Uterus (tissue), 2 donors: ENCODE data around the gene EFTUD2.

Source experiments
- CTCF ChIP-seq, 4 experiments: fragments of 200-600 bp in 2 of 4; fragments of 450-650 bp in 2 of 4; sonication (generic) in 2 of 4; IDR thresholded peaks; one replicate each; pipeline ENCODE4 v1.5.1; 2016 to 2019; ENCODE audit warnings: antibody characterized with exemption in 4 of 4, mild to moderate bottlenecking in 2 of 4, moderate library complexity in 1 of 4
- POLR2A ChIP-seq, 2 donors: fragments of 450-650 bp; IDR thresholded peaks; one replicate each; pipeline ENCODE4 v1.6.1; 2016; ENCODE audit warnings: antibody characterized with exemption in 2 of 2, mild to moderate bottlenecking in 1 of 2, moderate library complexity in 1 of 2

GRCh38 chr17:44848257-44848795 is 50.9 kb downstream of the EFTUD2 start:
- TF ChIP-seq POLR2A (IDR thresholded peaks at IDR 0.05) (no peak), CTCF (IDR thresholded peaks at IDR 0.05) (no peak)
